Fibroblast of lung (primary cell): ENCODE results near the gene MOCOS. TPM values are rescaled to one million over a fixed set of nuclear protein-coding genes. Genes with fewer than 3 reads are reported as not detected.

Source experiments
- DNase-seq, 2 donors: peaks; one replicate each; pipeline versions ENCODE4 v3.0.0 to v3.0.0-alpha.2; 2010; ENCODE audit warnings: low read depth in 2 of 2
- H2AFZ ChIP-seq: 2 replicates; pipeline ENCODE4 v1.5.1; 2012; ENCODE audit warnings: low read length, control low read depth, inconsistent platforms
- H3K27ac ChIP-seq: 2 replicates; pipeline ENCODE4 v1.5.1; 2011; ENCODE audit warnings: low read length, control low read depth; ENCODE audit not compliant: insufficient read depth
- H3K27me3 ChIP-seq: 2 replicates; pipeline ENCODE4 v1.5.1; 2011; ENCODE audit warnings: mild to moderate bottlenecking, low read length; ENCODE audit not compliant: control insufficient read depth, insufficient read depth
- H3K36me3 ChIP-seq: 2 replicates; pipeline ENCODE4 v1.5.1; 2011; ENCODE audit warnings: low read length; ENCODE audit not compliant: control insufficient read depth, insufficient read depth
- H3K4me1 ChIP-seq: 2 replicates; pipeline ENCODE4 v1.5.1; 2011; ENCODE audit warnings: low read length; ENCODE audit not compliant: control insufficient read depth, insufficient read depth; ENCODE audit errors: extremely low read depth
- H3K4me2 ChIP-seq: 2 replicates; pipeline ENCODE4 v1.5.1; 2011; ENCODE audit warnings: low read length, control low read depth; ENCODE audit not compliant: insufficient read depth; ENCODE audit errors: extremely low read depth
- H3K4me3 ChIP-seq, 4 experiments: fragments of 200-600 bp in 1 of 4; sonication (generic) in 1 of 4; replicated peaks in 1 of 4; 2 replicates each; pipeline ENCODE4 v1.5.1; 2011 to 2016; ENCODE audit warnings: low read length in 4 of 4, low read depth in 3 of 4, mild to moderate bottlenecking in 3 of 4, control low read depth in 2 of 4, inconsistent platforms in 1 of 4, mixed read lengths in 1 of 4; ENCODE audit not compliant: insufficient read depth in 1 of 4; ENCODE audit errors: control extremely low read depth in 1 of 4
- H3K79me2 ChIP-seq: 2 replicates; pipeline ENCODE4 v1.5.1; 2012; ENCODE audit warnings: mild to moderate bottlenecking, low read length, inconsistent platforms; ENCODE audit not compliant: control insufficient read depth, insufficient read depth
- H3K9ac ChIP-seq: 2 replicates; pipeline ENCODE4 v1.5.1; 2011; ENCODE audit warnings: mild to moderate bottlenecking, low read length, control low read depth; ENCODE audit not compliant: insufficient read depth
- H3K9me3 ChIP-seq: 2 replicates; pipeline ENCODE4 v1.5.1; 2012; ENCODE audit warnings: low read depth, low read length; ENCODE audit not compliant: control insufficient read depth, insufficient read depth
- H4K20me1 ChIP-seq: 2 replicates; pipeline ENCODE4 v1.5.1; 2011; ENCODE audit warnings: low read length; ENCODE audit not compliant: control insufficient read depth, insufficient read depth; ENCODE audit errors: extremely low read depth
- CTCF ChIP-seq, 2 donors: IDR thresholded peaks in 1 of 2; conservative IDR thresholded peaks in 1 of 2; 1 replicate in 1 of 2; 2 replicates in 1 of 2; pipeline ENCODE4 v1.5.1; 2011 to 2012; ENCODE audit warnings: low read length in 2 of 2, control low read depth in 1 of 2, inconsistent platforms in 1 of 2, low read depth in 1 of 2, mild to moderate bottlenecking in 1 of 2
- EZH2 ChIP-seq: IDR thresholded peaks from 2 replicates; pipeline ENCODE4 v1.5.1; 2012; ENCODE audit warnings: low read length, control low read depth, mild to moderate bottlenecking; ENCODE audit errors: missing control alignments
- polyA plus RNA-seq, 2 donors: library from polyadenylated mRNA; depleted of rRNA in 1 of 2; stranded (reverse) in 1 of 2; unstranded in 1 of 2; fragments of >200 nt; gene quantifications; 2 replicates each; pipeline ENCODE4 v1.2.1, GENCODE V29; 2011 to 2012; ENCODE audit warnings: missing spikeins in 1 of 2
- total RNA-seq: library from RNA; depleted of rRNA; stranded (reverse); fragments of >200 nt; gene quantifications from 2 replicates; pipeline ENCODE4 v1.2.1, GENCODE V29; 2014

MOCOS gene
- total and polyA plus RNA-seq, 2 donors (not counting 1 experiment from before 2014, with no cell fraction given): 2.0 to 13.9 TPM

GRCh38 chr18:36201765-36202164 lies 14.5 kb downstream of the MOCOS start:
- Histone ChIP-seq H3K9me3 (no peaks in the 10 kb centered on the region), H3K79me2 (no peaks in the 10 kb centered on the region), H3K4me3 (no peak overlapping the region), H4K20me1 (no peaks in the 10 kb centered on the region), H3K9ac (no peak overlapping the region), H3K4me2 (no peak overlapping the region), H3K4me1 (no peaks in the 10 kb centered on the region), H3K36me3 (no peaks in the 10 kb centered on the region), H3K27ac (no peak overlapping the region), H3K27me3 (no peaks in the 10 kb centered on the region), H2AFZ (no peak overlapping the region)
- no peak for DNase-seq
- no peak for TF ChIP-seq EZH2
- no peak for TF ChIP-seq CTCF (conservative IDR thresholded peaks at IDR 0.05 in 1 of 2, IDR thresholded peaks at IDR 0.05 in 1 of 2; ENCODE audit: low read depth in 1 of 2, low read length in 2 of 2)

- TF ChIP-seq CTCF (conservative IDR thresholded peaks at IDR 0.05 in 1 of 2, IDR thresholded peaks at IDR 0.05 in 1 of 2; ENCODE audit: low read depth in 1 of 2, low read length in 2 of 2) (no peak), EZH2 (no peak)
Observed at GRCh38 chr18:36203360-36203895, 16.1 kb downstream of the MOCOS start.

GRCh38 chr18:36205166-36205565 lies 17.9 kb downstream of the MOCOS start:
- H3K4me3 ChIP-seq: no peak overlapping the region
- TF ChIP-seq CTCF (conservative IDR thresholded peaks at IDR 0.05 in 1 of 2, IDR thresholded peaks at IDR 0.05 in 1 of 2; ENCODE audit: low read depth in 1 of 2, low read length in 2 of 2): no peak
- TF ChIP-seq EZH2: no peak
- no peaks in the 10 kb centered on the region for H3K27me3 ChIP-seq
- no peak overlapping the region for H3K27ac ChIP-seq
- H3K4me1 ChIP-seq: no peaks in the 10 kb centered on the region
- no peak overlapping the region for H3K4me2 ChIP-seq
- H3K79me2 ChIP-seq: no peaks in the 10 kb centered on the region
- no peak for DNase-seq
- no peak overlapping the region for H3K9ac ChIP-seq
- no peak overlapping the region for H2AFZ ChIP-seq
- H3K36me3 ChIP-seq: no peaks in the 10 kb centered on the region
- no peaks in the 10 kb centered on the region for H3K9me3 ChIP-seq
- no peaks in the 10 kb centered on the region for H4K20me1 ChIP-seq

More at GRCh38 chr18:36203360-36203895, 16.1 kb downstream of the MOCOS start:
- H3K79me2 ChIP-seq: no peaks in the 10 kb centered on the region
- no peak overlapping the region for H3K4me2 ChIP-seq
- no peaks in the 10 kb centered on the region for H3K4me1 ChIP-seq
- no peak for DNase-seq
- no peaks in the 10 kb centered on the region for H3K36me3 ChIP-seq
- no peak overlapping the region for H3K27ac ChIP-seq
- H3K9ac ChIP-seq: no peak overlapping the region
- no peak overlapping the region for H3K4me3 ChIP-seq
- no peak overlapping the region for H2AFZ ChIP-seq
- no peaks in the 10 kb centered on the region for H3K9me3 ChIP-seq
- no peaks in the 10 kb centered on the region for H3K27me3 ChIP-seq
- no peaks in the 10 kb centered on the region for H4K20me1 ChIP-seq
